GM20431 (cell line): ENCODE data around the gene CCDC142.

Experiments used
- in situ Hi-C: fragments of 300-500 bp; cut with MseI, MboI; formaldehyde crosslinking; loops from one replicate; pipeline ENCODE4 v1.15.0; 2020; ENCODE audit warnings: low sequenced_read_pairs; ENCODE audit not compliant: unreplicated experiment

The CCDC142 gene

GRCh38 chr2:74482801-74483674 is at the start of gene CCDC142, which contains the start of gene TTC31:
Gene CCDC142, minus strand, starts transcription at chr2:74482998. Its CDS starts 161 bp downstream, at chr2:74482837.
Gene TTC31, plus strand, starts transcription at chr2:74483081. Its CDS starts 15 bp downstream, at chr2:74483096.
- in situ Hi-C loops: loop anchor here (25.0 kb wide), 1 partner anchor 104 kb away; no protein-coding TSS in a partner anchor

- in situ Hi-C loops: no loop called here
Observed at GRCh38 chr2:74532222-74532621, 49.4 kb upstream of the CCDC142 start.

GRCh38 chr2:74531666-74532065 is 48.9 kb upstream of the CCDC142 start:
- in situ Hi-C loops: no loop called here

- in situ Hi-C loops: no loop called here
Observed at GRCh38 chr2:74530239-74531187, 47.7 kb upstream of the CCDC142 start.

- in situ Hi-C loops: no loop called here
Observed at GRCh38 chr2:74529357-74530238, 46.8 kb upstream of the CCDC142 start, which contains the start of the genes AUP1 and HTRA2. Gene AUP1, minus strand, starts transcription at chr2:74529706. Its CDS starts 77 bp downstream, at chr2:74529629. Gene HTRA2, plus strand, starts transcription at chr2:74529933. Its CDS starts 74 bp downstream, at chr2:74530007.

- in situ Hi-C loops: no loop called here
Observed at GRCh38 chr2:74528600-74529356, 46.0 kb upstream of the CCDC142 start.

GRCh38 chr2:74527741-74528140 is 44.9 kb upstream of the CCDC142 start:
- in situ Hi-C loops: no loop called here

GRCh38 chr2:74526649-74527230 is 43.9 kb upstream of the CCDC142 start:
- in situ Hi-C loops: no loop called here

- in situ Hi-C loops: no loop called here
Observed at GRCh38 chr2:74525717-74526648, 43.2 kb upstream of the CCDC142 start, which contains the start of gene DQX1. Gene DQX1, minus strand, starts transcription at chr2:74526231. Its CDS starts 502 bp downstream, at chr2:74525729.

GRCh38 chr2:74524955-74525716 is 42.3 kb upstream of the CCDC142 start:
- in situ Hi-C loops: no loop called here

- in situ Hi-C loops: no loop called here
Observed at GRCh38 chr2:74524005-74524404, 41.2 kb upstream of the CCDC142 start.

GRCh38 chr2:74522516-74522915 is 39.7 kb upstream of the CCDC142 start:
- in situ Hi-C loops: no loop called here

- in situ Hi-C loops: no loop called here
Observed at GRCh38 chr2:74516650-74517049, 33.9 kb upstream of the CCDC142 start.

GRCh38 chr2:74515981-74516633 is 33.3 kb upstream of the CCDC142 start:
- in situ Hi-C loops: no loop called here

GRCh38 chr2:74515271-74515980 is 32.6 kb upstream of the CCDC142 start:
- in situ Hi-C loops: no loop called here
